ENCODE measurements around the gene SLC22A15. TPM values are rescaled to one million over a fixed set of nuclear protein-coding genes. Genes with fewer than 3 reads are reported as not detected.

The SLC22A15 gene
- total RNA-seq, 1 donor from 2014 or later = 17.6 TPM

DNA sequence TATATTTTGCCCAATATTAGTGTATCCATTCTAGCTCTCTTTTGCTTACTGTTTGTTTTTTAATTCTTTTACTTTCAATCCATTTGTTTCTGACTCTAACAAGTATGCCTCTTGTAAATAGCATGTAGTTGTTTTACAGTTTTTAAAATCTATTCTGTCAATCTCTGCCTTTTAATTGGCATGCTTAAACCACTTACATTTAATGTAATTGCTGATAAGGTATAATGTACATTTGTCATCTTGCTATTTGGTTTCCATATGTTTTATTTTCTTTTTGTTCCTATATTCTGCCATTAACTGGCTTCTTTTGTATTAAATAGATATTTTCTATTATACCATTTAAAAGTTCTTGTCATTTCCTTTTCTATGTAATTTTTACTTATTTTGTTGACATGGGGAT is 118.7 kb downstream of the SLC22A15 start:
- H3K36me3 ChIP-seq (ENCODE audit: control insufficient read depth, insufficient read depth, low read length) = no peaks in the 10 kb centered on the region
- TF ChIP-seq, protein P1, sequence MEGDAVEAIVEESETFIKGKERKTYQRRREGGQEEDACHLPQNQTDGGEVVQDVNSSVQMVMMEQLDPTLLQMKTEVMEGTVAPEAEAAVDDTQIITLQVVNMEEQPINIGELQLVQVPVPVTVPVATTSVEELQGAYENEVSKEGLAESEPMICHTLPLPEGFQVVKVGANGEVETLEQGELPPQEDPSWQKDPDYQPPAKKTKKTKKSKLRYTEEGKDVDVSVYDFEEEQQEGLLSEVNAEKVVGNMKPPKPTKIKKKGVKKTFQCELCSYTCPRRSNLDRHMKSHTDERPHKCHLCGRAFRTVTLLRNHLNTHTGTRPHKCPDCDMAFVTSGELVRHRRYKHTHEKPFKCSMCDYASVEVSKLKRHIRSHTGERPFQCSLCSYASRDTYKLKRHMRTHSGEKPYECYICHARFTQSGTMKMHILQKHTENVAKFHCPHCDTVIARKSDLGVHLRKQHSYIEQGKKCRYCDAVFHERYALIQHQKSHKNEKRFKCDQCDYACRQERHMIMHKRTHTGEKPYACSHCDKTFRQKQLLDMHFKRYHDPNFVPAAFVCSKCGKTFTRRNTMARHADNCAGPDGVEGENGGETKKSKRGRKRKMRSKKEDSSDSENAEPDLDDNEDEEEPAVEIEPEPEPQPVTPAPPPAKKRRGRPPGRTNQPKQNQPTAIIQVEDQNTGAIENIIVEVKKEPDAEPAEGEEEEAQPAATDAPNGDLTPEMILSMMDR (IDR thresholded peaks at IDR 0.05; ENCODE audit: insufficient read depth, low read length, poor library complexity, severe bottlenecking) = no peak
- H3K27me3 ChIP-seq (ENCODE audit: control insufficient read depth, insufficient read depth, low read length) = no peaks in the 10 kb centered on the region
- DNase-seq (ENCODE audit: low read depth) = no peak
- H3K4me3 ChIP-seq (ENCODE audit: low read depth, low read length) = no peak overlapping the region

DNA sequence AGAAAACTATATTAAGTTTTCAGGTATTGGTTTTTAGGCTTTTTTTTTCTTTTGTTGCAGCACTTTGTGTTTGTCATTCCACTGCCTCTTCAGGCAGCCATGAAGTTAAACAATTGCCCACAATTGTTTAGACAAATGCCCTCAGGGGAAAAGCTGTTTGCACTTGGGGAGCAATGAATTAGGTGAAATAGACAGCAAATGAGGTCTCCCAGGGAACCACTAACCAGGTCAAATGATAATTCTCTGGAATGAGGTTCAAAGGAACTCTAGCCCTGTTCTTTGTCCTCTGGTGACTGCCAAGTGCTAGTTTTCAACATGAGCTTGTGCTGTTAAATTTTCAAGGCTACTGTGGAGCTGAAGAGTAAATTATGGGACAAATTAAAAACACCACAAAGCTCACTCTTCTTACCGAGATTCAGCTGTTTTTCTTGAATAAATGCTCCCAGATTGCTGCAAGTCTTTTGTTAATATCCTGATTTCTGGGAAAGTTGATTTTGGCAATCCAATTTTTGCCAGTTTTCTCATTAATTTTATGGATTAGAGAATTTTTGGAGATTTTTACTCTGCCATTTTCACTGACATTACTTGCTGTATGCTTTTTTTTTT is 119.8 kb downstream of the SLC22A15 start:
- TF ChIP-seq, protein P1 (IDR thresholded peaks at IDR 0.05; ENCODE audit: insufficient read depth, low read length, poor library complexity, severe bottlenecking) = no peak
- no peaks in the 10 kb centered on the region for H3K27me3 ChIP-seq (ENCODE audit: control insufficient read depth, insufficient read depth, low read length)
- H3K36me3 ChIP-seq (ENCODE audit: control insufficient read depth, insufficient read depth, low read length) = no peaks in the 10 kb centered on the region
- H3K4me3 ChIP-seq (ENCODE audit: low read depth, low read length) = no peak overlapping the region
- no peak for DNase-seq (ENCODE audit: low read depth)

DNA sequence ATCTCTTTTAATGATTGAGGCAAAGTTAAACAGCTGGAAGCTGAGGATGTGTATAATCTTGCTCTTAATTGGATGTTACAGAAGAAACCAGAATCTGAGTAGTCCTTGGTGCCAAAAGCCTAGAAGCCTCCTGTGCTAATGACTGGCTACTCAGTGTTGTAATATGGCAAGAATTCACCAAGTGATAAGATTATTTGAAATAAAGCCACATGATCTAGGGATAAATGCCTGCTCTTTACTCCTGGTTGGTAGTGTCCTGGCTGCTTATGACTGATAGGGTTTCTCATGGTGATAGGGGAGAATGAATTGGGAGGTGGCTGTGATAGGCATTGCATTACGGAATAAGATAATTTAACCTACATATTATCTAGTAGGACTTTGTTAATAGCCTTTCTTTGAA is 121.3 kb downstream of the SLC22A15 start:
- Histone ChIP-seq H3K27me3 (ENCODE audit: control insufficient read depth, insufficient read depth, low read length) (no peaks in the 10 kb centered on the region), H3K36me3 (ENCODE audit: control insufficient read depth, insufficient read depth, low read length) (no peaks in the 10 kb centered on the region), H3K4me3 (ENCODE audit: low read depth, low read length) (no peak overlapping the region)
- TF ChIP-seq, protein P1 (IDR thresholded peaks at IDR 0.05; ENCODE audit: insufficient read depth, low read length, poor library complexity, severe bottlenecking) = no peak
- DNase-seq (ENCODE audit: low read depth) = no peak

GRCh38 chr1:116099379-116099778 is 123.1 kb downstream of the SLC22A15 start:
- TF ChIP-seq, protein P1 (IDR thresholded peaks at IDR 0.05; ENCODE audit: insufficient read depth, low read length, poor library complexity, severe bottlenecking) = no peak
- no peaks in the 10 kb centered on the region for H3K27me3 ChIP-seq (ENCODE audit: control insufficient read depth, insufficient read depth, low read length)
- H3K4me3 ChIP-seq (ENCODE audit: low read depth, low read length) = no peak overlapping the region
- H3K36me3 ChIP-seq (ENCODE audit: control insufficient read depth, insufficient read depth, low read length) = no peaks in the 10 kb centered on the region
- DNase-seq (ENCODE audit: low read depth) = no peak

DNA sequence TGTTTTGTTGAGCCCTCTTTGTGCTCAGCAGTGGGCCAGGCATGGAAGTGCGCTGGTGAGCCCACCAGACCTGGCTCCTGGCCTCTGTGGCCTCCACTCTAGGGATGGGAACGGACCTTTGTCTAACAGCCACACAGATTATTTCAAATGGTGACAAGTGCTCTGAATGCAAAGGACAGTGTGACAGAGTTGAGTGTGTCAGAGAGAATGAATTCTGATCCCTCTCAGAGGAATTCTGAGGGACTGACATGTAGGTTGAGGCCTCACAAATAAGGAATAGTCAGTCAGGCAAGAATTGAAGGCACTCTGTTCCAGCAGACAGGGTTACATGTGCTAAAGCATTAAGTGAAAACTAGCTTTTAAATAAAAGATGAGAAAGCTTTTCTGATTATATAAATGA is 123.6 kb downstream of the SLC22A15 start:
- H3K4me3 ChIP-seq (ENCODE audit: low read depth, low read length) = no peak overlapping the region
- no peak for DNase-seq (ENCODE audit: low read depth)
- no peaks in the 10 kb centered on the region for H3K36me3 ChIP-seq (ENCODE audit: control insufficient read depth, insufficient read depth, low read length)
- TF ChIP-seq, protein P1 (IDR thresholded peaks at IDR 0.05; ENCODE audit: insufficient read depth, low read length, poor library complexity, severe bottlenecking) = no peak
- no peaks in the 10 kb centered on the region for H3K27me3 ChIP-seq (ENCODE audit: control insufficient read depth, insufficient read depth, low read length)

DNA sequence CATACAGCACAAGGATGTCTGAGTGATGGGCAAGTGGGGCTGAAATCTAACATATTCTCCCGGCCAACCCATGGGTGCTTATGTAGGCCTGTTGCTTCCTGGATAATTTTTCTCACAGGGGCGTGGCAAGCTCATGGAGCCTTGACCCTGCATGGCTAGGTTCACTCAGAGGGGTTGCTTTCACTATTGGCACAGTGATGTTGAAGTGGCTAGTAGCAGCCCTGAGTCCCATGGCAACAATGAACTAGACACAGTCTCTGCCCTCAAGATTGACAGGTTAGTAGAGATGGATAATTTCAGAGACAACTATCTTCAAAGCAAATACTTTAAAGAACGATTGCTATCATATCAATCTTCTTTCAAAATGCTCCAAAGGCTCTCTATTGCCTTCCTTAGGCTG is 128.4 kb downstream of the SLC22A15 start:
- no peaks in the 10 kb centered on the region for H3K27me3 ChIP-seq (ENCODE audit: control insufficient read depth, insufficient read depth, low read length)
- DNase-seq (ENCODE audit: low read depth) = no peak
- H3K36me3 ChIP-seq (ENCODE audit: control insufficient read depth, insufficient read depth, low read length) = no peaks in the 10 kb centered on the region
- no peak overlapping the region for H3K4me3 ChIP-seq (ENCODE audit: low read depth, low read length)
- TF ChIP-seq, protein P1 (IDR thresholded peaks at IDR 0.05; ENCODE audit: insufficient read depth, low read length, poor library complexity, severe bottlenecking) = no peak

All from kidney epithelial cell (primary cell).